ENCODE data around the gene PPP2R5D. TPM values are rescaled to one million over a fixed set of nuclear protein-coding genes. Genes with fewer than 3 reads are reported as not detected.
"Not testable (repeated sequence)": the region's sequence is repeated elsewhere in the genome, so short reads cannot be mapped to it uniquely, and the experiment has no call there.

Gene PPP2R5D
- polyA plus RNA-seq, 2 of the 4 experiments (the other 2 are of a cell fraction) = 26.5 to 34.6 TPM

GRCh38 chr6:43037706-43038105 lies 53.3 kb downstream of the PPP2R5D start:
- Histone ChIP-seq H3K27ac (no peak overlapping the region), H3K4me3 (no peak overlapping the region), H3K4me2 (no peak overlapping the region), H3K9me3 (no peaks in the 10 kb centered on the region), H3K4me1 (no peaks in the 10 kb centered on the region)
- DNase-seq (ENCODE audit: low read depth in 1 of 2, low spot score in 1 of 2) (no peak), FAIRE-seq (no peak), ATAC-seq (no peak; a peak in 1 of 6 replicates)
- TF ChIP-seq, protein P1, sequence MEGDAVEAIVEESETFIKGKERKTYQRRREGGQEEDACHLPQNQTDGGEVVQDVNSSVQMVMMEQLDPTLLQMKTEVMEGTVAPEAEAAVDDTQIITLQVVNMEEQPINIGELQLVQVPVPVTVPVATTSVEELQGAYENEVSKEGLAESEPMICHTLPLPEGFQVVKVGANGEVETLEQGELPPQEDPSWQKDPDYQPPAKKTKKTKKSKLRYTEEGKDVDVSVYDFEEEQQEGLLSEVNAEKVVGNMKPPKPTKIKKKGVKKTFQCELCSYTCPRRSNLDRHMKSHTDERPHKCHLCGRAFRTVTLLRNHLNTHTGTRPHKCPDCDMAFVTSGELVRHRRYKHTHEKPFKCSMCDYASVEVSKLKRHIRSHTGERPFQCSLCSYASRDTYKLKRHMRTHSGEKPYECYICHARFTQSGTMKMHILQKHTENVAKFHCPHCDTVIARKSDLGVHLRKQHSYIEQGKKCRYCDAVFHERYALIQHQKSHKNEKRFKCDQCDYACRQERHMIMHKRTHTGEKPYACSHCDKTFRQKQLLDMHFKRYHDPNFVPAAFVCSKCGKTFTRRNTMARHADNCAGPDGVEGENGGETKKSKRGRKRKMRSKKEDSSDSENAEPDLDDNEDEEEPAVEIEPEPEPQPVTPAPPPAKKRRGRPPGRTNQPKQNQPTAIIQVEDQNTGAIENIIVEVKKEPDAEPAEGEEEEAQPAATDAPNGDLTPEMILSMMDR (IDR thresholded peaks at IDR 0.05) = no peak
- TF ChIP-seq JUNB (IDR thresholded peaks at IDR 0.05) (no peak), CHD4 (IDR thresholded peaks at IDR 0.05; ENCODE audit: borderline replicate concordance) (no peak), HDAC2 (IDR thresholded peaks at IDR 0.05) (no peak), HOXA7 (CRISPR knock-in tag; IDR thresholded peaks at IDR 0.05) (no peak), RARB (CRISPR knock-in tag; IDR thresholded peaks at IDR 0.05) (no peak), NR3C1 (IDR thresholded peaks at IDR 0.05) (no peak), TP53 (CRISPR knock-in tag; IDR thresholded peaks at IDR 0.05) (no peak)
- 83% methylated on average over 8 of the region's 9 CpGs for whole genome bisulfite sequencing (ENCODE audit: missing lambda C conversion rate)
- ChIA-PET CTCF (interaction anchor here (1.5 kb wide), 1 partner anchor 105 kb away, joined by 3 read pairs; no protein-coding TSS in a partner anchor), POLR2A (no interaction called here)

GRCh38 chr6:43038727-43039126 lies 54.4 kb downstream of the PPP2R5D start:
- TF ChIP-seq GATA3 (IDR thresholded peaks at IDR 0.05; ENCODE audit: borderline replicate concordance) (no peak), EP300 (IDR thresholded peaks at IDR 0.05) (no peak), CBX2 (IDR thresholded peaks at IDR 0.05; ENCODE audit: borderline replicate concordance, low read depth) (no peak)

GRCh38 chr6:43040542-43041257 lies 56.3 kb downstream of the PPP2R5D start:
- TF ChIP-seq EHF (CRISPR knock-in tag; IDR thresholded peaks at IDR 0.05) (no peak), CHD2 (IDR thresholded peaks at IDR 0.05; ENCODE audit: low read length, partially characterized antibody) (no peak), ZFP36 (IDR thresholded peaks at IDR 0.05; ENCODE audit: borderline replicate concordance, partially characterized antibody) (no peak), REST (IDR thresholded peaks at IDR 0.05) (no peak), KDM1A (IDR thresholded peaks at IDR 0.05; ENCODE audit: low read depth) (no peak), HOXA7 (CRISPR knock-in tag; IDR thresholded peaks at IDR 0.05) (no peak), ZNF302 (CRISPR knock-in tag; IDR thresholded peaks at IDR 0.05) (no peak)
- TF ChIP-seq, protein P2, sequence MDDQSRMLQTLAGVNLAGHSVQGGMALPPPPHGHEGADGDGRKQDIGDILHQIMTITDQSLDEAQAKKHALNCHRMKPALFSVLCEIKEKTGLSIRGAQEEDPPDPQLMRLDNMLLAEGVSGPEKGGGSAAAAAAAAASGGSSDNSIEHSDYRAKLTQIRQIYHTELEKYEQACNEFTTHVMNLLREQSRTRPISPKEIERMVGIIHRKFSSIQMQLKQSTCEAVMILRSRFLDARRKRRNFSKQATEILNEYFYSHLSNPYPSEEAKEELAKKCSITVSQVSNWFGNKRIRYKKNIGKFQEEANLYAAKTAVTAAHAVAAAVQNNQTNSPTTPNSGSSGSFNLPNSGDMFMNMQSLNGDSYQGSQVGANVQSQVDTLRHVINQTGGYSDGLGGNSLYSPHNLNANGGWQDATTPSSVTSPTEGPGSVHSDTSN (IDR thresholded peaks at IDR 0.05) = no peak
- TF ChIP-seq, protein P3, sequence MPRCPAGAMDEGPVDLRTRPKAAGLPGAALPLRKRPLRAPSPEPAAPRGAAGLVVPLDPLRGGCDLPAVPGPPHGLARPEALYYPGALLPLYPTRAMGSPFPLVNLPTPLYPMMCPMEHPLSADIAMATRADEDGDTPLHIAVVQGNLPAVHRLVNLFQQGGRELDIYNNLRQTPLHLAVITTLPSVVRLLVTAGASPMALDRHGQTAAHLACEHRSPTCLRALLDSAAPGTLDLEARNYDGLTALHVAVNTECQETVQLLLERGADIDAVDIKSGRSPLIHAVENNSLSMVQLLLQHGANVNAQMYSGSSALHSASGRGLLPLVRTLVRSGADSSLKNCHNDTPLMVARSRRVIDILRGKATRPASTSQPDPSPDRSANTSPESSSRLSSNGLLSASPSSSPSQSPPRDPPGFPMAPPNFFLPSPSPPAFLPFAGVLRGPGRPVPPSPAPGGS (IDR thresholded peaks at IDR 0.05) = no peak
- 98% methylated on average over 9 of the region's 18 CpGs for WGBS (ENCODE audit: missing lambda C conversion rate)
- ChIA-PET CTCF (interaction anchor here (0.6 kb wide), 1 partner anchor 10 kb away, joined by 3 read pairs; no protein-coding TSS in a partner anchor), POLR2A (interaction anchor here (0.8 kb wide), 2 partner anchors 11 to 46 kb away, joined by 3 to 5 read pairs; no protein-coding TSS in a partner anchor)
- Histone ChIP-seq H3K27ac (no peak overlapping the region), H3K4me1 (no peaks in the 10 kb centered on the region), H3K4me2 (no peak overlapping the region), H3K4me3 (no peak overlapping the region), H3K9me3 (no peaks in the 10 kb centered on the region)
- DNase-seq (ENCODE audit: low read depth in 1 of 2, low spot score in 1 of 2) (no peak), FAIRE-seq (no peak), ATAC-seq (no peak)

More at GRCh38 chr6:43038727-43039126, 54.4 kb downstream of the PPP2R5D start:
- no peak for DNase-seq (ENCODE audit: low read depth in 1 of 2, low spot score in 1 of 2)
- no peak for FAIRE-seq
- peak in 1 of 2 experiments; percentile 15; a peak in 1 of 6 replicates for ATAC-seq
- WGBS (ENCODE audit: missing lambda C conversion rate) = 88% methylated on average over 9 of the region's 9 CpGs
- no peak overlapping the region for H3K4me3 ChIP-seq
- no peak overlapping the region for H3K27ac ChIP-seq
- ChIA-PET POLR2A (no interaction called here), CTCF (interaction anchor here (1.5 kb wide), 1 partner anchor 104 kb away, joined by 3 read pairs; no protein-coding TSS in a partner anchor)
- H3K4me2 ChIP-seq = no peak overlapping the region
- H3K4me1 ChIP-seq = no peaks in the 10 kb centered on the region
- no peaks in the 10 kb centered on the region for H3K9me3 ChIP-seq

- not testable (repeated sequence) for ATAC-seq; H3K4me3 ChIP-seq; H3K27ac ChIP-seq; H3K4me1 ChIP-seq; H3K4me2 ChIP-seq; H3K9me3 ChIP-seq; FAIRE-seq; DNase-seq (ENCODE audit: low read depth in 1 of 2, low spot score in 1 of 2)
- ChIA-PET CTCF (interaction anchor here (0.6 to 1.5 kb wide), 3 partner anchors 9 to 102 kb away, joined by 3 to 4 read pairs (median 3); no protein-coding TSS in a partner anchor), POLR2A (interaction anchor here (0.8 kb wide), 1 partner anchor 46 kb away, joined by 5 read pairs; no protein-coding TSS in a partner anchor)
- WGBS (ENCODE audit: missing lambda C conversion rate) = 96% methylated on average over 8 of the region's 8 CpGs
These were observed 57.1 kb downstream of the PPP2R5D start for GRCh38 chr6:43041475-43041874.
